HUES6 (cell line): Measurements from ENCODE around the gene NTN3.

ENCODE experiments used
- H3K27ac ChIP-seq: 2 replicates; pipeline ENCODE4 v1.7.0; 2013; ENCODE audit warnings: low read depth, mild to moderate bottlenecking, low read length, inconsistent platforms
- H3K27me3 ChIP-seq: 2 replicates; pipeline ENCODE4 v1.6.1; 2013; ENCODE audit warnings: low read length; ENCODE audit not compliant: control insufficient read depth, insufficient read depth
- H3K36me3 ChIP-seq: 2 replicates; pipeline ENCODE4 v1.6.1; 2013; ENCODE audit warnings: low read length; ENCODE audit not compliant: control insufficient read depth, insufficient read depth
- H3K4me1 ChIP-seq: 2 replicates; pipeline ENCODE4 v1.6.1; 2013; ENCODE audit warnings: low read length; ENCODE audit not compliant: control insufficient read depth, insufficient read depth
- H3K4me3 ChIP-seq: 2 replicates; pipeline ENCODE4 v1.5.1; 2013; ENCODE audit warnings: low read depth, low read length
- H3K9ac ChIP-seq: one replicate; pipeline ENCODE4 v1.6.1; 2013; ENCODE audit warnings: mild to moderate bottlenecking, low read length
- H3K9me3 ChIP-seq: 2 replicates; pipeline ENCODE4 v1.6.1; 2013; ENCODE audit warnings: low read depth, low read length; ENCODE audit not compliant: control insufficient read depth, insufficient read depth

Gene NTN3

GRCh38 chr16:2458887-2459646 is 12.0 kb upstream of the NTN3 start:
- Histone ChIP-seq H3K9me3 (no peaks in the 10 kb centered on the region), H3K4me3 (peak overlapping the region; percentile 67), H3K36me3 (peaks cover 62% of the 10 kb centered on the region), H3K4me1 (peaks cover 18% of the 10 kb centered on the region), H3K27me3 (no peaks in the 10 kb centered on the region), H3K9ac (peak overlapping the region; percentile 58), H3K27ac (no peak overlapping the region)

GRCh38 chr16:2459647-2460390 is 11.3 kb upstream of the NTN3 start, which contains the start of gene TEDC2:
Gene TEDC2 (plus strand): TSS chr16:2460109. CDS start chr16:2460145, 36 bp downstream.
- H3K4me3 ChIP-seq: peak within 1 kb of the TSS; percentile 67
- peaks cover 18% of the 10 kb centered on the region for H3K4me1 ChIP-seq
- peaks cover 62% of the 10 kb centered on the region for H3K36me3 ChIP-seq
- no peaks in the 10 kb centered on the region for H3K9me3 ChIP-seq
- peak within 1 kb of the TSS; percentile 60; the same call in 1 of the 2 replicates for H3K27ac ChIP-seq
- H3K27me3 ChIP-seq: no peaks in the 10 kb centered on the region
- peak within 1 kb of the TSS; percentile 66 for H3K9ac ChIP-seq

- Histone ChIP-seq H3K27me3 (no peaks in the 10 kb centered on the region), H3K9ac (peak overlapping the region; percentile 66), H3K4me1 (peaks cover 18% of the 10 kb centered on the region), H3K9me3 (no peaks in the 10 kb centered on the region), H3K27ac (peak overlapping the region; percentile 60; the same call in 1 of the 2 replicates), H3K36me3 (peaks cover 57% of the 10 kb centered on the region), H3K4me3 (peak overlapping the region; percentile 67)
Observed at GRCh38 chr16:2460391-2460713, 10.7 kb upstream of the NTN3 start.

GRCh38 chr16:2460916-2461315 is 10.2 kb upstream of the NTN3 start:
- H3K4me1 ChIP-seq: peaks cover 18% of the 10 kb centered on the region
- peaks cover 52% of the 10 kb centered on the region for H3K36me3 ChIP-seq
- peak overlapping the region; percentile 67 for H3K4me3 ChIP-seq
- H3K27me3 ChIP-seq: no peaks in the 10 kb centered on the region
- peak overlapping the region; percentile 66 for H3K9ac ChIP-seq
- H3K27ac ChIP-seq: no peak overlapping the region
- H3K9me3 ChIP-seq: no peaks in the 10 kb centered on the region

GRCh38 chr16:2462031-2462866 is 8.8 kb upstream of the NTN3 start:
- Histone ChIP-seq H3K4me3 (no peak overlapping the region), H3K27me3 (no peaks in the 10 kb centered on the region), H3K27ac (no peak overlapping the region), H3K9ac (no peak overlapping the region), H3K36me3 (peaks cover 38% of the 10 kb centered on the region), H3K4me1 (peaks cover 18% of the 10 kb centered on the region), H3K9me3 (no peaks in the 10 kb centered on the region)

- H3K9me3 ChIP-seq: no peaks in the 10 kb centered on the region
- H3K36me3 ChIP-seq: peaks cover 31% of the 10 kb centered on the region; the same call in 1 of the 2 replicates
- H3K4me3 ChIP-seq: no peak overlapping the region
- no peak overlapping the region for H3K9ac ChIP-seq
- peaks cover 21% of the 10 kb centered on the region for H3K4me1 ChIP-seq
- H3K27ac ChIP-seq: no peak overlapping the region
- H3K27me3 ChIP-seq: peaks cover 13% of the 10 kb centered on the region
Observed at GRCh38 chr16:2464333-2464732, 6.8 kb upstream of the NTN3 start.

- Histone ChIP-seq H3K27ac (no peak overlapping the region), H3K9ac (no peak overlapping the region)
Observed at GRCh38 chr16:2465653-2466415, 5.3 kb upstream of the NTN3 start.

GRCh38 chr16:2466667-2467527 is 4.2 kb upstream of the NTN3 start:
- peaks cover 28% of the 10 kb centered on the region for H3K4me1 ChIP-seq
- H3K9ac ChIP-seq: peak overlapping the region; percentile 54
- peaks cover 20% of the 10 kb centered on the region; the same call in 1 of the 2 replicates for H3K36me3 ChIP-seq
- H3K9me3 ChIP-seq: no peaks in the 10 kb centered on the region
- peaks cover 34% of the 10 kb centered on the region for H3K27me3 ChIP-seq
- H3K4me3 ChIP-seq: 0 out of 2 replicates have a peak overlapping the region, but pooled peaks have one; percentile 63
- H3K27ac ChIP-seq: no peak overlapping the region

More at GRCh38 chr16:2465653-2466415, 5.3 kb upstream of the NTN3 start:
- peaks cover 28% of the 10 kb centered on the region for H3K4me1 ChIP-seq
- no peak overlapping the region for H3K4me3 ChIP-seq
- H3K27me3 ChIP-seq: peaks cover 28% of the 10 kb centered on the region
- H3K9me3 ChIP-seq: no peaks in the 10 kb centered on the region
- peaks cover 30% of the 10 kb centered on the region; the same call in 1 of the 2 replicates for H3K36me3 ChIP-seq

GRCh38 chr16:2467528-2468232 is 3.4 kb upstream of the NTN3 start:
- Histone ChIP-seq H3K9ac (peak overlapping the region; percentile 60), H3K36me3 (peaks cover 12% of the 10 kb centered on the region; the same call in 1 of the 2 replicates), H3K4me1 (peaks cover 34% of the 10 kb centered on the region), H3K27me3 (peaks cover 42% of the 10 kb centered on the region), H3K9me3 (no peaks in the 10 kb centered on the region), H3K27ac (no peak overlapping the region), H3K4me3 (peak overlapping the region; percentile 63)
